K562 (cell line): ENCODE results near the gene ELOVL5. TPM values are rescaled to one million over a fixed set of nuclear protein-coding genes. Genes with fewer than 3 reads are reported as not detected.
"Not testable (repeated sequence)": the region's sequence is repeated elsewhere in the genome, so short reads cannot be mapped to it uniquely, and the experiment has no call there.

Source experiments
- ATAC-seq: fragments of 200-7000 bp; cut with Tn5 transposase; 3 replicates; pipeline ENCODE4 v1.9.1; 2020; ENCODE audit warnings: moderate library complexity
- BruUV-seq: library from RNA; stranded (reverse); fragments of 400-500 nt; replicated peaks from 2 replicates; lab custom pipeline; 2021; lab: Mats Ljungman, UMichigan
- CTCF ChIA-PET: fragments of 300-600 bp; formaldehyde crosslinking; extraction: SDS; loops from one replicate; lab custom pipeline; 2021; ENCODE audit warnings: low intra/inter-chr PET ratio; lab: Yijun Ruan, JAX
- POLR2A ChIA-PET: fragments of 300-600, 350-650 bp; sonication (Branson Sonifier 250); formaldehyde crosslinking; extraction: SDS; loops from one replicate; lab custom pipeline; 2021; ENCODE audit warnings: antibody characterized with exemption, inconsistent platforms; lab: Yijun Ruan, JAX
- DNase-seq, 4 experiments: peaks; one replicate each; pipeline versions ENCODE4 v3.0.0 to v3.0.0-alpha.2; 2011 to 2018; ENCODE audit warnings: low spot score in 3 of 4, mixed read lengths in 3 of 4; ENCODE audit errors: extremely low read depth in 1 of 4
- FAIRE-seq: peaks from 2 replicates; lab custom pipeline; 2011; peaks lifted over from hg19 to GRCh38; lab: Jason Lieb, UNC
- H2AFZ ChIP-seq: 2 replicates; pipeline ENCODE4 v1.6.0; 2011; ENCODE audit warnings: low read depth, low read length, control low read depth, inconsistent platforms
- H3K27ac ChIP-seq: fragments of 200-600 bp; 3 replicates; pipeline ENCODE4 v1.8.0; 2011; ENCODE audit warnings: low read depth, mild to moderate bottlenecking, control low read depth, inconsistent platforms, low read length, moderate library complexity, mixed read lengths; ENCODE audit errors: extremely low read depth
- H3K27me3 ChIP-seq, 2 experiments: fragments of 300-600 bp in 1 of 2; 2 replicates in 1 of 2; 3 replicates in 1 of 2; pipeline versions ENCODE4 v1.6.0 to v1.8.0; 2011; ENCODE audit warnings: inconsistent platforms in 2 of 2, low read length in 2 of 2, mild to moderate bottlenecking in 1 of 2, mixed read lengths in 1 of 2, moderate library complexity in 1 of 2; ENCODE audit not compliant: control insufficient read depth in 2 of 2, insufficient read depth in 2 of 2
- H3K36me3 ChIP-seq: fragments of 300-600 bp; 3 replicates; pipeline ENCODE4 v1.8.0; 2011; ENCODE audit warnings: mild to moderate bottlenecking, low read length, inconsistent platforms; ENCODE audit not compliant: control insufficient read depth, insufficient read depth
- H3K4me1 ChIP-seq, 2 experiments: fragments of 200-600 bp in 1 of 2; replicated peaks in 1 of 2; 2 replicates in 1 of 2; 3 replicates in 1 of 2; pipeline versions ENCODE4 v1.5.1 to v1.8.0; 2011; ENCODE audit warnings: inconsistent platforms in 2 of 2, low read length in 2 of 2, mild to moderate bottlenecking in 1 of 2, mixed read lengths in 1 of 2, moderate library complexity in 1 of 2; ENCODE audit not compliant: control insufficient read depth in 2 of 2, insufficient read depth in 2 of 2
- H3K4me2 ChIP-seq: 2 replicates; pipeline ENCODE4 v1.6.1; 2011; ENCODE audit warnings: low read length, control low read depth, inconsistent platforms, mixed read lengths; ENCODE audit not compliant: insufficient read depth
- H3K4me3 ChIP-seq: fragments of 200-600 bp; sonication (generic), shearing (Covaris generic); 2 replicates; pipeline ENCODE4 v1.5.1; 2016; ENCODE audit warnings: control low read depth, inconsistent platforms
- H3K79me2 ChIP-seq: fragments of 200-600 bp; 3 replicates; pipeline ENCODE4 v1.8.0; 2011; ENCODE audit warnings: low read length, inconsistent platforms; ENCODE audit not compliant: control insufficient read depth, insufficient read depth
- H3K9ac ChIP-seq, 2 experiments: 2 replicates each; pipeline versions ENCODE4 v1.6.0 to v1.6.1; 2011; ENCODE audit warnings: low read depth in 2 of 2, low read length in 2 of 2, control low read depth in 1 of 2, inconsistent platforms in 1 of 2, mild to moderate bottlenecking in 1 of 2, mixed read lengths in 1 of 2; ENCODE audit not compliant: insufficient read depth in 1 of 2
- H3K9me1 ChIP-seq: one replicate; pipeline ENCODE4 v1.6.0; 2011; ENCODE audit warnings: inconsistent platforms, mild to moderate bottlenecking, low read length, moderate library complexity; ENCODE audit not compliant: control insufficient read depth, insufficient read depth
- H3K9me3 ChIP-seq: replicated peaks from 2 replicates; pipeline ENCODE4 v1.5.1; 2011; ENCODE audit warnings: low read depth, low read length, inconsistent platforms; ENCODE audit not compliant: control insufficient read depth, insufficient read depth
- H4K20me1 ChIP-seq: replicated peaks from 2 replicates; pipeline ENCODE4 v1.6.1; 2011; ENCODE audit warnings: low read length, inconsistent platforms, mixed read lengths; ENCODE audit not compliant: control insufficient read depth, insufficient read depth
- CREBBP ChIP-seq: IDR thresholded peaks from one replicate; pipeline ENCODE4 v1.6.1; 2012; ENCODE audit warnings: low read depth, mild to moderate bottlenecking, control low read depth, inconsistent platforms, low read length
- NFIC ChIP-seq: fragments of 450-650 bp; IDR thresholded peaks from 2 replicates; pipeline ENCODE4 v1.6.1; 2017; ENCODE audit warnings: mild to moderate bottlenecking, inconsistent platforms
- NFIX ChIP-seq: fragments of 250-450 bp; sonication (Bioruptor Pico); IDR thresholded peaks from 2 replicates; pipeline ENCODE4 v1.4.0; 2020; ENCODE audit warnings: low read depth, mild to moderate bottlenecking, moderate library complexity
- PTTG1 ChIP-seq: fragments of 450-650 bp; IDR thresholded peaks from 2 replicates; pipeline ENCODE4 v1.6.1; 2016; ENCODE audit warnings: low read depth, mild to moderate bottlenecking, missing genetic modification characterization, missing compliant biosample characterization
- SIN3A ChIP-seq, 2 experiments: fragments of 150-350 bp in 1 of 2; IDR thresholded peaks; 2 replicates each; pipeline ENCODE4 v1.6.1; 2011 to 2016; ENCODE audit warnings: borderline replicate concordance in 2 of 2, low read depth in 2 of 2, low read length in 2 of 2, mild to moderate bottlenecking in 2 of 2, moderate library complexity in 2 of 2; ENCODE audit not compliant: control insufficient read depth in 1 of 2
- SMAD4 ChIP-seq: fragments of 250-450 bp; sonication (Bioruptor Pico); conservative IDR thresholded peaks from 2 replicates; pipeline ENCODE4 v1.8.0; 2021; ENCODE audit warnings: inconsistent platforms, mild to moderate bottlenecking, moderate library complexity
- SP1 ChIP-seq: sonication (generic); formaldehyde crosslinking; IDR thresholded peaks from 2 replicates; pipeline ENCODE4 v1.8.1; 2022; ENCODE audit warnings: mild to moderate bottlenecking, missing genetic modification reagents
- THAP12 ChIP-seq: fragments of 250-450 bp; sonication (Bioruptor Pico); IDR thresholded peaks from 2 replicates; pipeline ENCODE4 v1.9.0; 2021; ENCODE audit warnings: mild to moderate bottlenecking, inconsistent platforms
- ZNF23 ChIP-seq: fragments of 250-450 bp; sonication (Bioruptor Pico); IDR thresholded peaks from 2 replicates; pipeline ENCODE4 v1.4.0; 2020; ENCODE audit warnings: mild to moderate bottlenecking
- ZNF644 ChIP-seq: fragments of 200-800 bp; sonication (Bioruptor generic); IDR thresholded peaks from 2 replicates; pipeline ENCODE4 v1.6.1; 2016; ENCODE audit warnings: low read depth, missing genetic modification characterization, missing compliant biosample characterization
- WGBS: fragments of 100-300 bp; shearing (Covaris generic); methylation state at CpG from one replicate; pipeline ENCODE4 v1.1.6; 2016; ENCODE audit warnings: low coverage, mixed read lengths; ENCODE audit not compliant: insufficient coverage; ENCODE audit errors: missing lambda C conversion rate; 5-methylcytosine and 5-hydroxymethylcytosine counted together
- in situ Hi-C: fragments of 300-500 bp; cut with MboI; formaldehyde crosslinking; loops from 4 replicates; pipeline ENCODE4 v1.15.0; 2018; ENCODE audit warnings: inconsistent platforms, mixed read lengths
- intact Hi-C: fragments of 100-400 bp; cut with micrococcal nuclease; formaldehyde crosslinking; loops from 2 replicates; pipeline ENCODE4 v1.14.2; 2022
- polyA plus RNA-seq, 8 experiments: library from polyadenylated mRNA; depleted of rRNA in 4 of 8; stranded (reverse) in 5 of 8; unstranded in 3 of 8; fragments of >200 nt; fragmentation: Nextera tagmentation in 2 of 8; fragmentation: Illumina TruSeq in 1 of 8; extraction: Ambion mirVana in 2 of 8; extraction: Trizol in 1 of 8; gene quantifications; 2 replicates each; pipeline versions ENCODE4 v1.2.1 to v1.2.3, GENCODE V29; 2011 to 2014; ENCODE audit warnings: inconsistent platforms in 1 of 8, missing spikeins in 1 of 8
- total RNA-seq, 7 experiments: library from RNA; depleted of rRNA in 6 of 7; stranded (reverse); fragments of >200 nt in 6 of 7; fragmentation: Illumina TruSeq in 2 of 7; extraction: Trizol in 2 of 7; gene quantifications; 2 replicates each; pipeline versions ENCODE4 v1.2.1 to v1.2.3, GENCODE V29; 2011 to 2021; ENCODE audit warnings: low replicate concordance in 1 of 7

ELOVL5 gene
- total and polyA plus RNA-seq, 9 of the 15 experiments (the other 6 are each of a cell fraction or from before 2014, with no cell fraction given): 70.6 to 245 (median 132) TPM

- H3K36me3 ChIP-seq, ATAC-seq, H3K9me1 ChIP-seq, intact Hi-C loops, H4K20me1 ChIP-seq, BruUV-seq, H3K4me1 ChIP-seq, DNase-seq, H2AFZ ChIP-seq, H3K4me2 ChIP-seq, FAIRE-seq, H3K27ac ChIP-seq, CTCF ChIA-PET, H3K9me3 ChIP-seq, H3K79me2 ChIP-seq, in situ Hi-C loops, H3K27me3 ChIP-seq, H3K9ac ChIP-seq, H3K4me3 ChIP-seq, POLR2A ChIA-PET: not testable (repeated sequence)
- WGBS: 10% methylated on average over 3 of the region's 3 CpGs
- TF ChIP-seq NFIX (CRISPR knock-in tag): 0 out of 2 replicates have a peak, but pooled peaks have one; percentile 32
- peak; percentile 81 for TF ChIP-seq NFIC
Observed at GRCh38 chr6:53388615-53389014, 39.9 kb upstream of the ELOVL5 start.

DNA sequence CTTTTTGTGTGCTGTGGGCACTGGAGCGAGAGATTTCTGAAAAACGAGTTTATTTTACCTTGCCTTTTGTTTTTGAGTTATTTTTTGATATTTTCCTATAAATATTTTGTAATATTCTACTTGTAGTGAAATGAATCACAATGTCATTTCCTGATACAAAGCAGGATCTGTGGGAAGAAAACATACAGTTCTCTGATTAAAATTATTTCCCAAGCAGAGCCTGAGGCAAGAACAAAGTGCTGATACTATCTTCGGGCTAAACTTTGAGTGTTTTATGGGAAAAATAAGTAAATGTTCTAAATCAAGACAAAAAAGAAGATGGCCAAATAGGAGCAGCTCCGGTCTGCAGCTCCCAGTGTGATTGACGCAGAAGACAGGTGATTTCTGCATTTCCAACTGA, 33.7 kb upstream of the ELOVL5 start:
- peaks cover 7 to 16% of the 10 kb centered on the region in 2 experiments; a peak in 3 of 5 replicates for H3K27me3 ChIP-seq
- CTCF ChIA-PET: no interaction called here
- WGBS: 22% methylated on average over 5 of the region's 5 CpGs
- TF ChIP-seq ZNF23 (CRISPR knock-in tag): no peak
- TF ChIP-seq CREBBP: no peak
- no peak for TF ChIP-seq ZNF644
- no peak for TF ChIP-seq PTTG1 (tag)
- no peak for TF ChIP-seq SP1
- TF ChIP-seq SIN3A (IDR thresholded peaks at IDR 0.05; ENCODE audit: borderline replicate concordance in 2 of 2, control insufficient read depth in 1 of 2, low read depth in 2 of 2, low read length in 2 of 2): no peak
- TF ChIP-seq THAP12 (CRISPR knock-in tag): no peak
- TF ChIP-seq SMAD4 (CRISPR knock-in tag): no peak

More for the DNA sequence above, 33.7 kb upstream of the ELOVL5 start:
- in situ Hi-C loops (no loop called here), intact Hi-C loops (no loop called here)
- Histone ChIP-seq H3K4me2 (no peak overlapping the region), H3K27ac (no peak overlapping the region), H4K20me1 (no peaks in the 10 kb centered on the region), H3K9me3 (no peaks in the 10 kb centered on the region), H3K79me2 (no peaks in the 10 kb centered on the region), H3K36me3 (no peaks in the 10 kb centered on the region), H3K9ac (no peak overlapping the region), H2AFZ (no peak overlapping the region), H3K4me1 (no peaks in the 10 kb centered on the region), H3K4me3 (no peak overlapping the region), H3K9me1 (no peaks in the 10 kb centered on the region)
- POLR2A ChIA-PET: interaction anchor here (1.0 kb wide), 1 partner anchor 10 kb away, joined by 3 read pairs; no protein-coding TSS in a partner anchor
- FAIRE-seq (no peak), DNase-seq (no peak), ATAC-seq (no peak)
- no TSS peak for BruUV-seq
